ENCODE measurements around the gene MS4A4E.

The MS4A4E gene

GRCh38 chr11:60263402-60263801 lies 20.5 kb upstream of the MS4A4E start:
- Histone ChIP-seq H3K4me1 (no peaks in the 10 kb centered on the region), H3K27ac (no peak overlapping the region), H3K79me2 (no peaks in the 10 kb centered on the region), H3K9ac (no peak overlapping the region), H3K27me3 (ENCODE audit: control insufficient read depth, insufficient read depth, low read length) (no peaks in the 10 kb centered on the region), H3K4me3 (ENCODE audit: low read depth, low read length) (no peak overlapping the region), H3K36me3 (ENCODE audit: control insufficient read depth, insufficient read depth, low read length) (no peaks in the 10 kb centered on the region), H2AFZ (no peak overlapping the region), H3K9me3 (ENCODE audit: control insufficient read depth, low read length) (no peaks in the 10 kb centered on the region), H3K4me2 (ENCODE audit: low read length) (no peak overlapping the region)
- no peak for TF ChIP-seq CTCF (IDR thresholded peaks at IDR 0.05)

- no peak for TF ChIP-seq CTCF (IDR thresholded peaks at IDR 0.05)
- Histone ChIP-seq H3K36me3 (ENCODE audit: control insufficient read depth, insufficient read depth, low read length) (no peaks in the 10 kb centered on the region), H3K4me1 (no peaks in the 10 kb centered on the region)
These were observed 18.1 kb upstream of the MS4A4E start for GRCh38 chr11:60261014-60261413.

GRCh38 chr11:60257956-60258722 lies 15.2 kb upstream of the MS4A4E start:
- Histone ChIP-seq H3K9ac (no peak overlapping the region), H3K27ac (no peak overlapping the region), H3K4me1 (no peaks in the 10 kb centered on the region), H2AFZ (no peak overlapping the region), H3K4me2 (ENCODE audit: low read length) (no peak overlapping the region), H3K79me2 (no peaks in the 10 kb centered on the region), H3K4me3 (ENCODE audit: low read depth, low read length) (no peak overlapping the region), H3K27me3 (ENCODE audit: control insufficient read depth, insufficient read depth, low read length) (no peaks in the 10 kb centered on the region), H3K36me3 (ENCODE audit: control insufficient read depth, insufficient read depth, low read length) (no peaks in the 10 kb centered on the region), H3K9me3 (ENCODE audit: control insufficient read depth, low read length) (no peaks in the 10 kb centered on the region)
- no peak for TF ChIP-seq CTCF (IDR thresholded peaks at IDR 0.05)

More at GRCh38 chr11:60261014-60261413, 18.1 kb upstream of the MS4A4E start:
- no peaks in the 10 kb centered on the region for H3K9me3 ChIP-seq (ENCODE audit: control insufficient read depth, low read length)
- no peak overlapping the region for H3K4me2 ChIP-seq (ENCODE audit: low read length)
- H2AFZ ChIP-seq, result no peak overlapping the region
- no peaks in the 10 kb centered on the region for H3K79me2 ChIP-seq
- H3K27me3 ChIP-seq (ENCODE audit: control insufficient read depth, insufficient read depth, low read length), result no peaks in the 10 kb centered on the region
- H3K9ac ChIP-seq, result no peak overlapping the region
- no peak overlapping the region for H3K4me3 ChIP-seq (ENCODE audit: low read depth, low read length)
- H3K27ac ChIP-seq, result no peak overlapping the region

- Histone ChIP-seq H3K4me2 (ENCODE audit: low read length) (no peak overlapping the region), H3K79me2 (no peaks in the 10 kb centered on the region), H3K4me3 (ENCODE audit: low read depth, low read length) (no peak overlapping the region), H3K27me3 (ENCODE audit: control insufficient read depth, insufficient read depth, low read length) (no peaks in the 10 kb centered on the region), H2AFZ (no peak overlapping the region), H3K9me3 (ENCODE audit: control insufficient read depth, low read length) (no peaks in the 10 kb centered on the region), H3K4me1 (no peaks in the 10 kb centered on the region), H3K27ac (no peak overlapping the region), H3K36me3 (ENCODE audit: control insufficient read depth, insufficient read depth, low read length) (no peaks in the 10 kb centered on the region), H3K9ac (no peak overlapping the region)
- TF ChIP-seq CTCF (IDR thresholded peaks at IDR 0.05), result no peak
These were observed 9.5 kb upstream of the MS4A4E start for GRCh38 chr11:60252213-60253108.
